Upper lobe of right lung (tissue), 1 donor: ENCODE data around the gene DYNLT2B. TPM values are rescaled to one million over a fixed set of nuclear protein-coding genes. Genes with fewer than 3 reads are reported as not detected.
A peak's percentile ranks its signal among the peaks of the same experiment; 100 is the strongest.

Experiments
- ATAC-seq: fragments of 200-7000 bp; cut with Tn5 transposase; one replicate; pipeline ENCODE4 v1.9.1; 2020; ENCODE audit warnings: mild to moderate bottlenecking, moderate library complexity
- DNase-seq: peaks from one replicate; pipeline ENCODE4 v3.0.0-alpha.2; 2020
- H3K27ac ChIP-seq: fragments of 200-600 bp; one replicate; pipeline ENCODE4 v1.8.0; 2022
- H3K27me3 ChIP-seq: fragments of 200-600 bp; one replicate; pipeline ENCODE4 v1.8.0; 2022; ENCODE audit warnings: mild to moderate bottlenecking
- H3K36me3 ChIP-seq: fragments of 200-600 bp; one replicate; pipeline ENCODE4 v1.8.0; 2022
- H3K4me1 ChIP-seq: fragments of 200-600 bp; one replicate; pipeline ENCODE4 v1.8.0; 2022
- H3K4me3 ChIP-seq: fragments of 200-600 bp; one replicate; pipeline ENCODE4 v1.8.0; 2022; ENCODE audit warnings: mild to moderate bottlenecking
- H3K9me3 ChIP-seq: fragments of 200-600 bp; one replicate; pipeline ENCODE4 v1.8.0; 2022
- CTCF ChIP-seq: fragments of 200-600 bp; IDR thresholded peaks from one replicate; pipeline ENCODE4 v1.8.0; 2022; ENCODE audit warnings: antibody characterized with exemption
- intact Hi-C: fragments of 100-400 bp; cut with DNase I; formaldehyde crosslinking; loops from one replicate; pipeline ENCODE4 v1.11.0; 2022
- total RNA-seq: library from RNA; stranded (reverse); fragmentation: NEBNext Ultra II Directional; extraction: Animal tissue kit (Norgen Biotek cat#: 25700); gene quantifications from one replicate; pipeline ENCODE4 v1.2.1, GENCODE V29; 2021
- donor health status: DM: no; HTN: yes; CAD: no; lungs with severe emphysema.

DYNLT2B gene
- total RNA-seq, 1 donor from 2014 or later: 2.6 TPM

GRCh38 chr3:196298521-196298920 lies 19.5 kb downstream of the DYNLT2B start:
- no peak for ATAC-seq
- intact Hi-C loops: no loop called here

GRCh38 chr3:196292286-196292923 lies 25.6 kb downstream of the DYNLT2B start:
- no peak overlapping the region for H3K27ac ChIP-seq
- ATAC-seq (no peak), DNase-seq (no peak)
- no peak overlapping the region for H3K4me3 ChIP-seq
- H3K9me3 ChIP-seq: no peaks in the 10 kb centered on the region
- intact Hi-C loops: no loop called here
- H3K27me3 ChIP-seq: no peaks in the 10 kb centered on the region
- no peak for TF ChIP-seq CTCF
- H3K36me3 ChIP-seq: no peaks in the 10 kb centered on the region
- H3K4me1 ChIP-seq: no peaks in the 10 kb centered on the region

More at GRCh38 chr3:196298521-196298920, 19.5 kb downstream of the DYNLT2B start:
- DNase-seq: no peak
- Histone ChIP-seq H3K27ac (no peak overlapping the region), H3K4me1 (no peaks in the 10 kb centered on the region), H3K9me3 (no peaks in the 10 kb centered on the region), H3K27me3 (no peaks in the 10 kb centered on the region), H3K4me3 (no peak overlapping the region), H3K36me3 (no peaks in the 10 kb centered on the region)
- no peak for TF ChIP-seq CTCF

GRCh38 chr3:196288141-196288460 lies 29.9 kb downstream of the DYNLT2B start:
- no peaks in the 10 kb centered on the region for H3K36me3 ChIP-seq
- H3K4me1 ChIP-seq: peaks cover 21% of the 10 kb centered on the region
- peak overlapping the region; percentile 79 for H3K4me3 ChIP-seq
- H3K27me3 ChIP-seq: no peaks in the 10 kb centered on the region
- ATAC-seq (no peak), DNase-seq (no peak)
- no peak for TF ChIP-seq CTCF
- peak overlapping the region; percentile 95 for H3K27ac ChIP-seq
- intact Hi-C loops: no loop called here
- H3K9me3 ChIP-seq: no peaks in the 10 kb centered on the region

- TF ChIP-seq CTCF: no peak
- Histone ChIP-seq H3K4me3 (peak within 1 kb of the TSS; percentile 79), H3K27ac (peak within 1 kb of the TSS; percentile 95), H3K4me1 (peaks cover 21% of the 10 kb centered on the region), H3K27me3 (no peaks in the 10 kb centered on the region), H3K9me3 (no peaks in the 10 kb centered on the region), H3K36me3 (no peaks in the 10 kb centered on the region)
- intact Hi-C loops: no loop called here
- ATAC-seq: peak; percentile 98
- peak; percentile 95 for DNase-seq
Observed at GRCh38 chr3:196287440-196288140, 30.4 kb downstream of the DYNLT2B start, which contains the start of gene PCYT1A. TSS of gene PCYT1A (minus strand) at chr3:196287726. CDS start at chr3:196270531, 17,195 bp downstream.

GRCh38 chr3:196287090-196287439 lies 31.0 kb downstream of the DYNLT2B start:
- peak; percentile 31 for ATAC-seq
- peak overlapping the region; percentile 79 for H3K4me3 ChIP-seq

More at GRCh38 chr3:196287090-196287439, 31.0 kb downstream of the DYNLT2B start:
- Histone ChIP-seq H3K27me3 (no peaks in the 10 kb centered on the region), H3K27ac (peak overlapping the region; percentile 95), H3K4me1 (peaks cover 21% of the 10 kb centered on the region), H3K9me3 (no peaks in the 10 kb centered on the region), H3K36me3 (no peaks in the 10 kb centered on the region)
- intact Hi-C loops: no loop called here
- DNase-seq: no peak
- TF ChIP-seq CTCF: no peak
